ENCODE measurements around the gene TM7SF2. TPM values are rescaled to one million over a fixed set of nuclear protein-coding genes. Genes with fewer than 3 reads are reported as not detected.

Gene TM7SF2
- total RNA-seq, 1 donor from 2014 or later = 22.1 TPM

- DNase-seq (ENCODE audit: low spot score) = no peak
Observed at GRCh38 chr11:65087827-65088226, 23.8 kb upstream of the TM7SF2 start.

GRCh38 chr11:65089621-65090020 lies 22.1 kb upstream of the TM7SF2 start:
- no peak for DNase-seq (ENCODE audit: low spot score)

GRCh38 chr11:65090628-65091027 lies 21.0 kb upstream of the TM7SF2 start:
- DNase-seq (ENCODE audit: low spot score) = no peak

DNA sequence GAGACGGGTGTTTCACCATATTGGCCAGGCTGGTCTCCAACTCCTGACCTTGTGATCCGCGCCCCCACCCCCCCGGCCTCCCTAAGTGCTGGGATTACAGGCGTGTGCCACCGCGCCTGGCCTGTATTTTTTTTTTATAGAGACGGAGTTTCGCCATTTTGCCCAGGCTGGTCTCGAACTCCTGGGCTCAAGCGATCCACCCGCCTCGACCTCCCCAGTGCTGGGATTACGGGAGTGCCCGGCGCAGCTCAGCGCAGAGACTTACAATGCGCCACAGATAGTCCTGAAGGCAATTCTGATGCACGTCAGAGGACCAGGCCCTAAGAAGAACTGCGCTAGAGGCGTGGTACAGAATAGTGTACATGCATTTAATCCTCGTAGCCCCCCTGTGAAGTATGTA lies 16.2 kb upstream of the TM7SF2 start:
- no peak for DNase-seq (ENCODE audit: low spot score)

- DNase-seq (ENCODE audit: low spot score) = no peak
Observed at GRCh38 chr11:65095974-65096806, 15.5 kb upstream of the TM7SF2 start, which contains the start of gene VPS51. Gene VPS51, plus strand, starts transcription at chr11:65096214. Its CDS starts 37 bp downstream, at chr11:65096251.

DNA sequence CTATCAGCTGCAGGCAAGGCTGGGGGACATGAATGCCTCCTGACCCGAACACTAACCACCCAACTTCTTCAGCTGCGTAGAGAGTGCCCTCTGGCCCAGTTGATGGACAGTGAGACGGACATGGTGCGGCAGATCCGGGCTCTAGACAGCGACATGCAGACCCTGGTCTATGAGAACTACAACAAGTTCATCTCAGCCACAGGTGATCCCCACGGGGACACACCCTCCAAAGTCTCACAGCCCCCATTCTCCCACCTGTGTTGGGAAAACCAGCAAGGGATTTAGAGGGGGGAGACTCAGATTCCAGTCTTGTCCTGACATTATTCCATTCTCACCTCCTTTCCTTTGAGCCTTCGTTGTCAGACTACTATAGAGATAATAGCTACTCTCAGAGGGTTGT lies 14.7 kb upstream of the TM7SF2 start:
- no peak for DNase-seq (ENCODE audit: low spot score)

DNA sequence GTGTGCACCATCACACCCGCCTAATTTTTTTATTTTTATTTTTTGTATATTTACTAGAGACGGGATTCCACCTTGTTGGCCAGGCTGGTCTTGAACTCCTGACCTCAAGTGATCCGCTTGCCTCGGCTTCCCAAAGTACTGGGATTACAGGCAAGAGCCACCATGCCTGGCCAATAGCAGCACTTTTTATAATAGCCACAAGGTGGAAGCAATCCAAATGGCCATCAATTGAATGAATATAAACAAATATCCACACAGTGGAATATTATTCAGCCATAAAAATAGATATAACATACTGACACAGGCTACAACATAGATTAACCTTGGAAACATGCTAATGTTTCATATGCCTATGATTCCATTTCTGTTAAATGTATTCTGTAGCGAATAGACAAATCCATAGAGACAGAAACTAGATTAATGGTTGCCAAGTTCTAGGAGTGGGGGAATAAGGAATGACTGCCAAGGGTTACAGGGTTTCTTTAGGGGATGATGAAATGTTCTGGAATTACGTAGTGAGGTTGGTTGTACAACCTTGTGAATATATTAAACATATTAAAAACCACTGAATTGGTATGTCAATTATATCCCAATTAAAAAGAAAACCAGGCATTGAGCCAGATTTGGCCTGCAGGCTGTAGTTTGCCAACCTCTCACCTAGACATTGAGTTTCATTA lies 10.9 kb upstream of the TM7SF2 start:
- DNase-seq (ENCODE audit: low spot score) = no peak

GRCh38 chr11:65102142-65103095 lies 9.3 kb upstream of the TM7SF2 start:
- no peak for DNase-seq (ENCODE audit: low spot score)

DNA sequence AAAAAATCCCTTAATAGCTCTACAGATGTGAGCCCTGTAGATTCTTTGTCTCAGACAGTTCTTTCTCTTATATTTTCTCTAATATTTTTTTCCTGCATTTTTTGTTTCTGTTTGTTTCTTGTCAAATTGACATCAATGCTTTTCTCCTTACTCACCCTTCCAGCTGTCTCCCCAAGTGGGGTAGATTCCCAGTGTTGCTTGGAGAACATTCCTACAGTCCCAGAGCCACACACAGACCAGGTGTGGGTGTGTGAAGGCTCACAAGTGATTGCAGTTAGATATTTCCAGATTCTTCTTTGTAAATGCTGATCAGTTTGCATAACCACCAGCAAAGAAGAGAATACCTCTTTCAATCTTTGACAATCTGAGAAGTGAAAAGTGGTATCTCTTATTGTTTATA lies 8.2 kb upstream of the TM7SF2 start:
- no peak for DNase-seq (ENCODE audit: low spot score)

DNA sequence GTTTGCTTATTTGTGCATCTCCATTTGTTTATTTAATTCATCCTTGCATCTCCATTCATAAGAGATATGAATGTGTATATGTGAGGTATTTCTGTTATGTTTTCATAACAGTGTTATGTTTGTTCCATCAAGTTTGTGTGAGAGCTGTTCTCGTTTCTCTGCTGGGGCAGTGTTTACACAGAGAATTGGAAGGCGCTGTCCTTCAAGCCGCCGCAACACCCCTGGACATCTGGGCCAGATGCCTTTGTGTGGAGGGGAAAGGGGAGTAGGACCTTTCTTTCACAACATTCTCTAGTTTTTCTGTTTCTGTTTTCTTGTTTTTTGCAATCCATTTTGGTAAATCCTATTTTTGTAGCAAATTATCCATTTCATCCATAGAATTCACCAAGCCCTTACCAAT lies 7.0 kb upstream of the TM7SF2 start:
- DNase-seq (ENCODE audit: low spot score) = no peak

DNA sequence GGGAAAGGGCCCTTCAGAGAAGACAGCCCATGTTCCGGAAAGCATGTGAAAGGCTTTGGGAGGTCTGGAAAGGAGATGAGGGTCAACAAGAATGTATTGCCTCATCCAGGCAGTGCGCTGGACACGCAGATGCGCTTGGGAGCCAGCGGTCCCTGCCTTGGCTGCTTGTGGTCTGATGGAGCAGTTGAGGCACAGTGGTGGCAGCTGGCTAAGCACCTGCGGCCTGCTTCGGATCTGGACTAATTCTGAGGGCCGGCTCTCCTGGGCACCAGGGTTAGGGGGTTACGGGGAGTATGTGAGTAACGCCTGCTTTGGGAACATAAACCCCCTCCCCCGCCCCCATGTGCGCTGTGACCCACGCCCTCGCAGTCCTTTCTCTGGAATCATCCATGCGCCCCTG lies 4.6 kb upstream of the TM7SF2 start:
- no peak for DNase-seq (ENCODE audit: low spot score)

DNA sequence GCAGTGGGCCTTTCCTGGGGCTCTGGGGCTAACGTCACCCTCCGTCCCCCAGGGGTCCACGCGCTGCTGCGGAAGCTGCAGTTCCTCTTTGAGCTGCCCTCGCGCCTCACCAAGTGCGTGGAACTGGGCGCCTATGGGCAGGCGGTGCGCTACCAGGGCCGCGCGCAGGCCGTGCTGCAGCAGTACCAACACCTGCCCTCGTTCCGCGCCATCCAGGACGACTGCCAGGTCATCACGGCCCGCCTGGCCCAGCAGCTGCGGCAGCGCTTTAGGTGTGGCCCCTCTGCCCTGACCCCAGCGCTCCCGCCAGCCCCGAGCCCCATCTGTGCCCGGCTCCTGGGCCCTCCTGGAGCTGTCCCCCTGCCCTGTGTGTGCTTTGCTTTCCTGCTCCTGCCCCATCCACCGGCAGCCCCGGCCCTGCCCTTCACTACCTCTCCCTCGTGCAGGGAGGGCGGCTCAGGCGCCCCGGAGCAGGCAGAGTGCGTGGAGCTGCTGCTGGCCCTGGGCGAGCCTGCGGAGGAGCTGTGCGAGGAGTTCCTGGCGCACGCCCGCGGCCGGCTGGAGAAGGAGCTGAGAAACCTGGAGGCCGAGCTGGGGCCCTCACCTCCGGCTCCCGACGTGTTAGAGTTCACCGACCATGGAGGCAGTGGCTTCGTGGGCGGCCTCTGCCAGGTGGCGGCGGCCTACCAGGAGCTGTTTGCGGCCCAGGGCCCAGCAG lies 3.8 kb upstream of the TM7SF2 start:
- no peak for DNase-seq (ENCODE audit: low spot score)

DNA sequence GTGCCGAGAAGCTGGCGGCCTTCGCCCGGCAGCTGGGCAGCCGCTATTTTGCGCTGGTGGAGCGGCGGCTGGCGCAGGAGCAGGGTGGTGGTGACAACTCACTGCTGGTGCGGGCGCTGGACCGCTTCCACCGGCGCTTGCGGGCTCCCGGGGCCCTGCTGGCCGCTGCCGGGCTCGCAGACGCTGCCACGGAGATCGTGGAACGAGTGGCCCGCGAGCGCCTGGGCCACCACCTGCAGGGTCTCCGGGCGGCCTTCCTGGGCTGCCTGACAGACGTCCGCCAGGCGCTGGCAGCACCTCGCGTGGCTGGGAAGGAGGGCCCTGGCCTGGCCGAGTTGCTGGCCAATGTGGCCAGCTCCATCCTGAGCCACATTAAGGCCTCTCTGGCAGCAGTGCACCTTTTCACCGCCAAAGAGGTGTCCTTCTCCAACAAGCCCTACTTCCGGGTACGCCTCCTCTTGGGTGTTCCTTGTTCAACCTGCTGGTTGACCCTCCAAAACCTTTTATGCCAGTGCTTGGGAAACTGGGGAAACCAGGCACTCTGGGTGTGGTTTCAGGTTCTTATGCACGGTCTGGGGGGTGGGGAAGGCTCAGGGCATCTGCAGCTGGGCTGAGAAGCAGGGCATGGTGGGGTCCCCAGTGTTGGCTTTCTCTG lies 3.1 kb upstream of the TM7SF2 start:
- no peak for DNase-seq (ENCODE audit: low spot score)

DNA sequence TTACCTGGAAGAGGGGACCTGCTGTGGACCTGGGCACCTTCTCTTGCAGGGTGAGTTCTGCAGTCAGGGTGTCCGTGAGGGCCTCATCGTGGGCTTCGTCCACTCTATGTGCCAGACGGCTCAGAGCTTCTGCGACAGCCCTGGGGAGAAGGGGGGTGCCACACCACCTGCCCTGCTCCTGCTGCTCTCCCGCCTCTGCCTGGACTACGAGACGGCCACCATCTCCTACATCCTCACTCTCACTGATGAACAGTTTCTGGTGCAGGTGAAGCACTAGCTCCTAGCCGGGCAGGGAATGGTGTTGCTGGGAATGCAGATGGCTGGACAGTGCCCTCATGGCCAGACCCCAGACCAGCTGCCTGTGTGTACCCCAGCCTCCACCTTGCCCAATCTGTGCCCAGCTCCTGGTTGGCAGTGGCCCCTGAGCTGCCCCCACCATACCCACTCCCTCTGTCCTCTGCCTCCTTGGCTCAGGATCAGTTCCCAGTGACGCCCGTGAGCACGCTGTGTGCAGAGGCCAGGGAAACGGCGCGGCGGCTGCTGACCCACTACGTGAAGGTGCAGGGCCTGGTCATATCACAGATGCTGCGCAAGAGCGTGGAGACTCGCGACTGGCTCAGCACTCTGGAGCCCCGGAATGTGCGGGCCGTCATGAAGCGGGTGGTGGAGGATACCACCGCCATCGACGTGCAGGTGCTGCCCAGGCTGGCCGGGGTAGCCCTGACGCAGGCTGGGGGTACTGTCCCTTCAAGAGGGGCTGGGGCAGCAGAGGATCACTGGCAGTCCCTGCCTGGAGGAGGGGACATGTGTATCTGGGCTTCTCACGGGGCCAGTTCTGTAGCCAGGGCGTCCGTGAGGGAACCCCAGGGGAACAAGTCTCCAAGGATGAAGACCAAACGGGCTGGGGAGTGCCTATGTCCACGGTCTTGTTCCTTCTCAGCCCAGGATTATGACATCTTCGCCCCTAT lies 2.2 kb upstream of the TM7SF2 start:
- no peak for DNase-seq (ENCODE audit: low spot score)

DNA sequence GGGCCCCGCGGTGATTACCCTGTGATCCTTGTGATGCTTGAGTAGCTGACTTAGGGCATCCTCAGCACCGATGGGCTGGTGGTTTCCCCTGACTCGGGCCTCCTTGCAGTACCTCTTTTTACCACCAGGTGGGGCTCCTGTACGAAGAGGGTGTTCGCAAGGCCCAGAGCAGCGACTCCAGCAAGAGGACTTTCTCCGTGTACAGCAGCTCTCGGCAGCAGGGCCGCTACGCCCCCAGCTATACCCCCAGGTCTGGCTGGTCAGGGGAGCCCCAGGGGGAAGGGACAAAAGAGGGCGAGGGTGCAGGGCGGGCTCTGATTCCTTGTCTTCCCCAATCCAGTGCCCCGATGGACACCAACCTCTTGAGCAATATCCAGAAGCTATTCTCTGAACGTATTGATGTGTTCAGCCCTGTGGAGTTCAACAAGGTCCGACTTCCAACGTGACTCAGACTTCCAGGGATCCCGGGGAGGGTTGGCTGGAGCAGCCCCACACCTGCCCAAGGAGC lies 1.3 kb upstream of the TM7SF2 start:
- DNase-seq (ENCODE audit: low spot score) = peak; percentile 94

DNA sequence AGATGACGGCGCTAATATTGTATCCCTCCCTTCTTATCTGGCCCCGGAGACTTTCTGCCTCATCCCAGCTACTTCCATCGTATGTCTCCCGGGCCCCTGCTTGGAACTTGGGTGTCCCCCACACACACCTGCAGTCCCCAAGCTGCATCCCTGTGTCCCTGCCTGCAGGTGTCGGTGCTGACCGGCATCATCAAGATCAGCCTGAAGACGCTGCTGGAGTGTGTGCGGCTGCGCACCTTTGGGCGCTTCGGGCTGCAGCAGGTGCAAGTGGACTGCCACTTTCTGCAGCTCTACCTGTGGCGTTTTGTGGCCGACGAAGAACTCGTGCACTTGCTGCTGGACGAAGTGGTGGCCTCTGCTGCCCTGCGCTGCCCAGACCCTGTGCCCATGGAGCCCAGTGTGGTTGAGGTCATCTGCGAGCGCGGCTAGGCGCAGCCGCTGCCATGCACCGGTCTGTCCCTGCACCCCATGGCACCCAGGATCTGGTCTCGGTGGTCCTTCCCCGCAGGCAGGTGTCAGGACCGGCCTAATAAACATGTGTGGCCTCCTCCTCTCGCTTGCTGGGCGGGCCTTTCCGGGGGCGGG lies 421 bp upstream of the TM7SF2 start:
- no peak for DNase-seq (ENCODE audit: low spot score)

GRCh38 chr11:65112546-65113360 lies 1.1 kb downstream of the TM7SF2 start:
- peak; percentile 92 for DNase-seq (ENCODE audit: low spot score)

- DNase-seq (ENCODE audit: low spot score) = no peak
Observed at GRCh38 chr11:65113361-65113756, 1.7 kb downstream of the TM7SF2 start.

Data from mesenteric fat pad (tissue), 1 donor.